HG02610 (cell line): ENCODE results near the gene USP2.

Experiments used
- ATAC-seq: cut with Tn5 transposase; IDR thresholded peaks from one replicate; pipeline ENCODE4 v1.9.1; 2021; ENCODE audit warnings: mild to moderate bottlenecking, moderate library complexity; ENCODE audit not compliant: unreplicated experiment

USP2 gene

DNA sequence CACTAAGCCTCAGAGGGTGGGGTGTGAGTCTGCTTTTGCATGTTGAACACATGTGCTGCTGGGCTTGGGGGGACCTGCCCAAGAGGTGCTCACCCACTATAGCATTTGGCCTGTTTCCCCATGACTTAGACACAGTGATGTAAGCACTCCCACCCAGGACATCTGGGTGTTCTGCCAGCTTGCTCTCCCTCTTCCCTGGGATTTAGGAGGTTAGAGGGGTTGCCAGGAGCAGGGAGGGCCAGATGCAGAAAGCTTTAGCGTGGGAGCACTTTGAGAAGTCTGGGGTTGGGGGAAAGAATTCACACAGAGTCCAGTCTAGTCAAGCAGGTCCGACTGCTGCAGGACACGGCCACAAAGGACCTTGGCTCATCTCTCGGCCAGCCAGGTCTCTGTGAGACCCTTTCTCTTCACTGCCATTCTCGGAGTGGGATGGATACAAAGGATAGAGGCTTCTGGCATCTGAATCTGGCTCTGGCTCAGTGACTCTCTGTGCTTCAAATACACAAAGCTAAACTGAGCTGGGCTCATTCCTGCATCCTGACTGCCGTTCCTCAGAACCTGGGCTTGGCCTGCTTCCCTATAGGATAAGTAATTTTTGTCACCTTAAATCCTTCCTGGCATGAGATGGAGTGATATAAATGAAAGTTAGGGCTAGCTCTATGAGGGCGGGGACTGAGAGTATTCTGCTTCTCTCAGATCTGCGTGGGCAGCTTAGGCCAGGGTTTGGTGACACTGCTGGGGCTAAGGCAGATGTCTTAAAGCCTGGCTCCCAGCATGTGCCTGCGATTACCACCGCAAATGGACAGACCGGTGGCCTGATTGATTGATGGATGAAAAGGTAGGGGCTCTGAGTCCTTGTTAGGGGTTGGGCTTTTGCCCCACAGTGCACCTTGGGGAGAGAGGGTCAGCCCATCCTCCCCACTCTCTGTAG is 14.5 kb downstream of the USP2 start:
- no peak for ATAC-seq

DNA sequence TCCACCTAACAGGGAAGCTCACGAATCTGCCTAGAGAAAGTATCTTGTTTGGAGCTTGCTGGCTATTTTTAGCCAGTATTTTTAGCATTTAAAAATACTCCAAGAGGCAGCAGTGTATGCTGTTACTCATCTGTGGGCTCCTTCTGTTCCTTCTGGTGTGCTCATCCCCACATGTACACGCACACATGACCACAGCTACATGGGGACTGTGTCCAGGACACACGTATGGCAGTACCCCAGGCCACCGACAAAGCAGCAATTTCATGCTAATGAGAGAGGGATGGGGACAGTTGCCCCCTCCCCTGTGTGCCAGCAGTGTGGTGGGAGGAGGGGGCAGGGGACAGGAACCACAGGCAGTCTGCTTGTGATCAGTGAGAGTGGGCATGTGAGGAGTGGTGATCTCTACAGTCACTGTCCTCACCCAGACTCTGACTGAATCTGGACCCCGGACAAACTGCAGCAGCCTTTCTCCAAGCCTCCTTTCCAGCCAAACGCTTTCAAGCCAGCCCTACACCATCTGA is 16.4 kb downstream of the USP2 start:
- ATAC-seq, result no peak

DNA sequence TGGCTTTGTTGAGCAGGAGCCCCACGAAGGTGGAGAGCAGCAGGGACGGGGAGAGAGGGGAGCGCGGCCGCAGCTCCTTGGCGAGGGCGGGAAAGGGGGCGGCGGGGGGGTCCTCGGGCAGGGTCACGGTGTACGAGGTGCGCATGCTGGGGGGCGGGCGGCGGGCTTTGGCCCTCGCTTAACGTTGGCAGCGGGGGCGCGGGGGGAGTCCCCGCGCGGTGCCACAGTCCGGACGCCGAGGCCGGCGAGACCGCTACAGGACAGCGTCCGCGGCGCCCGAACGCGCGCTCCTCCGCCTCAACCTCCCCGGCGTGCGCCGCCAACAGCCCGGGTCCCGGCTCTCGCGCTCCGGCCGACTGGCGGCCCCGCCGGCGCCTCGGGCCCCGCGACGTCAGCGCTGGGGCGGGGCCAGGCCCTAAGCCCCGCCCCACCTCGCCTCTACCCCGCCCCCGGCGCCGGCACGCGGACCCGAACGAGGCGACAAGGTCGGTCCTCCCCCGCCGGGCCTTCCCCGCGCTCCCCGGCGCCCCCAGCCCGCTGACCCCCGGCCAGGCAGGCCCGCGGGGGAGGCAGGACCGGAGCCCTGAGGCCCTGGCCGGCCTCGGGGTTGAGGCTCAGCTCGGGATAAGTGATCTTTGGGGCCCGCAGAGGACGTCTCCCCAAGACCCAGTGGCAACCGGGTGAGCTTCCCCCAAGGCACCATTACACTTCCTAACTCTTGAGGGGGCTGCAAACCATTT is 17.5 kb downstream of the USP2 start:
- no peak for ATAC-seq

- ATAC-seq, result no peak
Observed at GRCh38 chr11:119363081-119363850, 18.2 kb downstream of the USP2 start.

DNA sequence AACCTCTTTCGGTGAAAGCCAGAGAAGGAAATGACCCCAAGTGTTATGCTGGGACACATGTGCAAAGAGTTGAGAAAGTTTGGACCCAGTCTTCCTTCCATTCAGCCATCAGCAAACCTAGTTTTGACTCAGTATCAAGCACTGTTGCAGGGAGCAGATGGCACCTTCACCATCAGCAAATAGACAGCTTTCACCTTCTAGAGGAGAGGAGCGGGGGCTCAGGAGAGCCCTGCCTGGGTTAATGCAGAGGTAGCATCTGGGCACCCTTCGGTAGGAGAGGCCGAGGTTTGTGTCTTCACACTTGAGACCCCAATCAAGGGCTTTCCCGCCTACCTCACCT is 18.8 kb downstream of the USP2 start:
- no peak for ATAC-seq

DNA sequence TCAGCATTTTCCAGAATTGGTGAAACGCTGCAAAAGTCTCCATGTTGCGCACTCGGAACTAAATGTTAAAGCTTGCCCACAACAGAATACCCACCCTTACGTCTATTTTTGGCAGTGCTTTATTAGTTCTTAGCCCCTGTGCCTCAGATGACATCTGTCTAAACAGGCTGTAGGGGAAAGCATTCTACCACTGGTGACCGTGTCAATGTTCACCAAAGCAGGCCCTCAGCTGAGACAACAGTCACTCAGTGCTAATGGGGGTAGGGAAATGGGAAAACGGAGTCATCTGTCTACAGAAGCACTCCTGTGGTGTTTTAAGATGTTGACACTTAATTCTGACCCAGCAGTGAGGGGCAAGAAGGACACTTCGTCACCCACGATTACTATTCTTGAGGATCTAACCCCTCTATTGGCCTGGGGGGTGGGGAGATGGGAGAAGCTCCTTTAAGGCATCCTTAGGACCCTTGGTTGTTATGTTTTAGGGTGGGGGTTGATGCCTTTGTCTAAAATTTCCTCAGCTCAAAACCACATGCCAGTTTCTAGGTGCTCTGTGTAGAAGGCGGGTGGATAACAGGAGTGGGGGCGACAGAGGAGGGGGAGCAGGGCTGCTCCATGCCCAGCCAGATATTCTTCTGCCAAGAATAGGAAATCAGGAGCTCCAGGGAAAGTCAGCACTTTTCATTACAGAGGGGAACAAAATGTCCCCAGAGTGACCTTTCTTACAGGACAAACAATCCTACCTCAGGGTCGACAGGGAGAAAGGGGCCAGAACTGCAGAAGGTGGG is 19.4 kb downstream of the USP2 start:
- ATAC-seq, result no peak

- no peak for ATAC-seq
Observed at GRCh38 chr11:119361056-119361787, 20.3 kb downstream of the USP2 start.

DNA sequence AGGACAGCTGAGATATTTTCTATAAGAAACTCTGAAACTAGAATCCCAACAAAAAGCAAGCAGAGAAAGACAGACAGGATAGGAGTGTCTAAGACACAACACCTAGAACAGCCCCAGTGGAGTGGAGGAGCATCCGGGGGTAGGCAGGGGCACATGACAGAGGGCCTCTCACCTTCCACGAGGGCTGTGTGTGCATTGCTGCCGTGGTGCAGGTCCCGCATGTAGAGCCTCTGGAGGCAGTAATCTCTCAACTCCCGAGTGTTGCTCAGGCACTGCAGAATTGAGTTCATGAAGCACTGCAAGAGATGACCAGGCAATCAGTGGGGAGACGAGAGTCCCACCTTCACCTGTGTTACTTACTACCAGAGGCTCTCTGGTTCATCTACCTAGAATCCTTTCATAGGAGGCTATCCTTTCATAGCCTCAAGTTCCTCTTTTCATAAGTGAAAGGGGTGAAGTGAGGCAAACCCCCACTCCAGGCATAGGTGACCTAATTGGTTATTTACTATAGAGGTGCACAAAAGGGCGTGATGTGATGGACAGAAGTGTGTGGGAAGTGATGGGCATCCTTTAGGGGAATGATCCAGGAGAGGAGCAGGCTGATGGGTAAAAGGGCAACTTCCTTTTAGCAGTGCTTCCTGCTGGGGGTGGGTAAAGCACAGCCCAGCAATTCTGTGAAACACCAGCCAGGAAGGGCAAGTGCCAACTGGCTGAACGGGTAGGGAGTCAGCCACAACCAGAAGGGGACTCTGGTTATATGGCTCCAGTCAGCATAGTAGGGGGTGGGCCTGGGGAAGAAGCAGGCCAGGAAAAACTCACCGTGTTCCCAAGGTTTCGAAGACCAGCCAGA is 21.9 kb downstream of the USP2 start:
- ATAC-seq, result no peak

GRCh38 chr11:119357074-119357473 is 24.4 kb downstream of the USP2 start:
- ATAC-seq, result no peak

DNA sequence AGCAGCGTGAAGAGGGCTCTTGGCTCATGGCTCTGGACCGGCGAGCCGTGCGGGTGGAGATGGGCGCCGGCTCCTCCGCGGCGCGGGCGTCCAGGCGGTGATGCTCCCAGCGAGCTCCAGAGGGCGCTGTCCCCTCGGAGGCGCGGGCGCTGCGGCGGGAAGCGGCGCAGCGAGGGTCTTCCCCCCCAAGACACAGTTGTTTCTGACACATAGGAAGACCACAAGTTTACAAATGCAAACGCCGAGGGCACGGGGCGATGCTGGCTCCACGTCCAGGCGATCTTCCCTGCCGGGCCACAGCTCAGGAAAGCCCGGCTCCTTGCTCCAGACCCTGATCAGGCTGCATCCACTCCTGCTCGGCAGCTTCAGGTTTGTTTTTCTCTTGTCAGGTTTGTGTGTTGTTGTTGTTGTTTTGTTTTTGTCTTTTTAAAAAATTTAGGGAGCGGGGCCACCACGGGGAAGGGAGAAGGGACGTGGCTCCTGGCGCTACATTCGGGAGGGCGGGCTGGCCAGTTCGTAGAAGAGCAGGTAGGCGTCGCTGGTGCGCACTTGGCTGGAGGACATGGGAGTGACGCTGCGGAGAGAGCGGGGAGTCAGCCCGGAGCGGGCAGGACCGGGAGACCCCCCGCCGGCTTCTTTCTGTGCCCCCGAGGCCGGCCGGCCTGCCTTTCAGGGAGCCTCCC is 25.0 kb downstream of the USP2 start:
- no peak for ATAC-seq

DNA sequence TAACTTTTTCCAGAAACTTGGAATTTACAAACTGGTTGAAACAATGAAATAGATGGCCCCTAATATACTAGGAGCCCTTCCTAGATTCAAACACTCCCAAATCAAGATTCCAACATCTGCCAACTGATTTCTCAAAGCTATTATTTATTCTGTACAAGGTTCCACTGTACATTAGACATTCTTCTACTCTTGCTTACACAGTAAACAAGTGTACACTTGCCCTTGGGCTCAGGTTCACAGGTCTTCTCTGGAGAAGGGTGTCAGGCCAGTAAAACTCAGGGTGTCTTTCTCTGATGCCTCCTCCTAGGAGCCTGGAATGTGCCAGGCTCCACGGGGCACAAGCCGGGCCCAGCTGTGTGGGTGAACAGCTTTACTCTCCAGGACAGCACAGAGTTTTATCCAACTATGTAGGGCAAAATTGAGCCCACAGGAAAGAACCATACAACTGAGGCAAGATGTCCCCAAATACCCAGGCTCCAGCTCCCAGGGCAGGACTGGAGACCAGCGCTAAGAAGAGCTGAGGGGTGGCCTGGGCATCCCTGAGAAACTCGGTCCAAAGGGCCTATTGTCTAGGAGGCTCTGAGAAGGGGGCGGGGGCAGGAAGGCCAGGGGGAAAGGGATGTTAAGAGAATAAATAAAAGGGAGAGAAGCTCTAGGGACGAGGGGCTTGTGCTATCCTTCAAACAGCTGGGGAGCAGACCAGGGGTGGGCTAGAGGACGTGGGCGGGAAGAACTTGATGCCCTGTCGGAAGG is 26.2 kb downstream of the USP2 start:
- ATAC-seq, result no peak

GRCh38 chr11:119352857-119353260 is 28.6 kb downstream of the USP2 start:
- no peak for ATAC-seq

GRCh38 chr11:119351232-119351631 is 30.3 kb downstream of the USP2 start:
- ATAC-seq, result no peak

GRCh38 chr11:119350302-119350701 is 31.2 kb downstream of the USP2 start:
- ATAC-seq, result no peak

- no peak for ATAC-seq
Observed at GRCh38 chr11:119347940-119348605, 33.4 kb downstream of the USP2 start.

GRCh38 chr11:119347242-119347641 is 34.2 kb downstream of the USP2 start:
- ATAC-seq, result no peak

DNA sequence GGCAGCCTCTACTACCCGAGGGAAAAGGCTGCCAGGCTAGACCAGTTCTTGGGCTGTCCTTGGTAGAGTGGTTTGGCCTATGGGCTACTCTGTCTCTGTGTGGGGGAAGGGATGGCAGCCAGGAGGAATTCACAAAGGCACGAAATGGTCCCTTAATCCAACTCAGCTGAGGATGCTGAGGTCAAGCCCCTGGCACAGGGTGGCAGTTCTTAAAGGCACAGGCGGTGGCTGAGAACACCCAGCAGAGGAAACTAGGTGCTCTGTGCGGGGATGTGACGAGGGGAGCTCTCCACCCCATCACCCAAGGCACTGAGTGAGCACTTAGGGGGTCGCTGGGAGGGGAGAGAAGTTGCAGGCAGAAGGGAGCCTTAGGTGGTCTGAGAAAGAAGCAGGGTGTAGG is 34.9 kb downstream of the USP2 start, which contains the start of gene MFRP:
Gene MFRP (minus strand): TSS at position 101 of the 400 bp plus-strand sequence. CDS start 192 bp downstream, outside the sequence.
- no peak for ATAC-seq
